AG09319 (cell line): Measurements from ENCODE around the gene FAS.

Experiments
- DNase-seq: peaks from one replicate; pipeline ENCODE4 v3.0.0-alpha.2; 2010; ENCODE audit warnings: low read depth; ENCODE audit errors: extremely low read depth
- CTCF ChIP-seq: IDR thresholded peaks from 2 replicates; pipeline ENCODE4 v1.5.1; 2011; ENCODE audit warnings: low read depth, mild to moderate bottlenecking, inconsistent platforms, low read length, moderate library complexity

The FAS gene

GRCh38 chr10:88949912-88950837 is 40.4 kb upstream of the FAS start:
- no peak for DNase-seq

GRCh38 chr10:88952647-88953111 is 37.9 kb upstream of the FAS start, which contains the start of gene ACTA2:
Gene ACTA2, minus strand, starts transcription at chr10:88952773. Its CDS starts 3,843 bp downstream, at chr10:88948930.
- no peak for DNase-seq
- no peak for TF ChIP-seq CTCF

More at GRCh38 chr10:88949912-88950837, 40.4 kb upstream of the FAS start:
- no peak for TF ChIP-seq CTCF

- no peak for TF ChIP-seq CTCF
- DNase-seq: no peak
Measured at GRCh38 chr10:88953662-88954061, 36.9 kb upstream of the FAS start.

- no peak for DNase-seq
- no peak for TF ChIP-seq CTCF
Measured at GRCh38 chr10:88954458-88955083, 36.0 kb upstream of the FAS start.

GRCh38 chr10:88957381-88957780 is 33.2 kb upstream of the FAS start:
- TF ChIP-seq CTCF: no peak
- no peak for DNase-seq

GRCh38 chr10:88958721-88959120 is 31.9 kb upstream of the FAS start:
- no peak for TF ChIP-seq CTCF
- DNase-seq: no peak

- no peak for TF ChIP-seq CTCF
- DNase-seq: no peak
Measured at GRCh38 chr10:88960802-88961201, 29.8 kb upstream of the FAS start.
